GM18508 (cell line): ENCODE results near the gene STK32C.
A peak's percentile ranks its signal among the peaks of the same experiment; 100 is the strongest.
"Not testable (repeated sequence)": the region's sequence is repeated elsewhere in the genome, so short reads cannot be mapped to it uniquely, and the experiment has no call there.

Source experiments
- ATAC-seq: cut with Tn5 transposase; IDR thresholded peaks from one replicate; pipeline ENCODE4 v1.9.1; 2021; ENCODE audit warnings: moderate number of reproducible peaks; ENCODE audit not compliant: insufficient read depth, unreplicated experiment

Gene STK32C

GRCh38 chr10:132223611-132224342 is 84.0 kb downstream of the STK32C start:
- no peak for ATAC-seq

DNA sequence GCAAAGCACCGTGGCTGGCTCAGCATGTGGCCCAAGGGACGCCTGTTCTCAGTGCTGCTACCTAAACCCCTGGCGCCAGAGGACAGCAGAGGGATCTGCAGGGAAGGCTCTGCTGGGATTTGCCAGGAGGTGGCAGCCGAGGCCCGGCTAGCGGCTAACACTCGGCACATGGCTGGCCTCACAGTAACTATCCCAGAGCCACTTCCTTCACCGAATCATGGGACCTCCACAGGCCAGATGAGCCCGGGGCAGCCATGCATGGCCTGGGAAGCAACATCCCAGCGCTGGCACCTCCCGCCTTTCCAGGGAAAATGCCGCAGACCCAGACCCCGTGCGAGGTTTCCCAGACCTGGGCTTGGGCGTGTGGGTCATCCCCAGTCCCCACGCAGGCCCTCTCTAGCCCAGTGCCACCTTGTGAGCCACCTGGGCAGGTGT is 84.6 kb downstream of the STK32C start:
- peak; percentile 81 for ATAC-seq

DNA sequence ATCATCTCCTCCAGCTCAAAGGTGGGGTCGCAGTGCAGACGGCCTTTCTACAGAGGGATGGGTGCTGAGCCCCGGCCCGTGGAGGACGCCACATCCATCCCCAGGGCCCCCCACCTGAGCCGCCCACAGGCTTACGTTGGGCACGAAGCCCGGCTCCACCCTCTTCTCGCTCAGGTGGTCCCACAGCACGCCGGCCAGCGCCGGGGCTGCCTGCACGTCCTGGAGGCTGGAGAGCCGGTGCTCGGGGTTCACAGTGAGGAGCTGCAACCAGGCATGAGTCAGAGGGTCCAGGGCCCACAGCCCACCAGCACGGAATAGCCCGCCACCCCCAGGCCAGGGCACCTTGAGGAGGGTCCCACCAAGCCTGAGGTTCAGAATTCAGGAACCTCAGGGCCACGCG is 85.0 kb downstream of the STK32C start:
- no peak for ATAC-seq

DNA sequence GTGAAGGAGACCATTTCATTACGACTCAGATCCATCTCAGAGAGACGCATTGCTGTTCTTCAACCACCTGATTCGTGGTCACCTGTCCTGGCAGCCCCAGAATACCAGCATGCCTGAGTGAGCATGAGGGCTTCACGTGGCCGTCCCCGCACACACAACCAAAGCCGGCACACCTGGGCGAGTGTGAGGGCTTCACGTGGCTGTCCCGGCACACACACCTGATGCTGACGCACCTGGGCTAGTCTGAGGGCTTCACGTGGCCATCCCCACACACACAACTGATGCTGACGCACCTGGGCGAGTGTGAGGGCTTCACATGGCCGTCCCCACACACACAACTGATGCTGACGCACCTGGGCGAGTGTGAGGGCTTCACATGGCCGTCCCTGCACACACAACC is 86.8 kb downstream of the STK32C start:
- ATAC-seq: not testable (repeated sequence)

- ATAC-seq: no peak
Observed at GRCh38 chr10:132220061-132220460, 87.7 kb downstream of the STK32C start.

GRCh38 chr10:132219486-132219885 is 88.3 kb downstream of the STK32C start:
- no peak for ATAC-seq

DNA sequence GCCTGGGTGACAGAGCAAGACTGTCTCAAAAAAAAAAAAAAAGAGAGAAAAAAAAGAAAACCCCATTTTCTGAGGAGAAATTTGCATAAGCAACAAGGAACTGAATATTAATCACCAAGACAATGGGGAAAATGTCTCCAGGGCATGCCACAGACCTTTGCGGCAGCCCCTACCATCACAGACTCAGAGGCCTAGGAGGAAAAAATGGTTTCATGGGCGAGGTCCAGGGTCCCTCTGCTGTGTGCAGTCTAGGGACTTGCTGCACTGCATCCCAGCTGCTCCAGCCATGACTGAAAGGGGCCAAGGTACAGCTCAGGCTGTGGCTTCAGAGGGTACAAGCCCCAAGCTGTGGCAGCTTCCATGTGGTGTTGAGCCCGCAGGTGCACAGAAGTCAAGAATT is 91.3 kb downstream of the STK32C start:
- ATAC-seq: not testable (repeated sequence)

DNA sequence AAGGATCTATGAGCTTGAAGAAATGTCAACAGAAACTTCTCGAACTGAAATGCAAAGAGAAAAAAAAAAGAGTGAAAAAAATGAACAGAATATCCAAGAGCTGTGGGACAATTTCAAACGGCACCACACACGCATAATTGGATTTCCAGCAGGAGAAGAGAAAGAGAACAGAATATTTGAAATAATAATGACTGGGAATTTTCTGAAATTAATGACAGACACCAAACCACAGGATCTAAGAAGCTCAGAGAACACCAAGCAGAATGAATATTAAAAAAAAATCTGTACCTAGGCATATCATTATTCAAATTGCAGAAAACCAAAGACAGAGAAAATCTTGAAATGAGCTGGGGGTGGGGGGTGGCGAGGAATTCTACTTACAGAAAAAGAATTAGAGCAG is 93.8 kb downstream of the STK32C start:
- no peak for ATAC-seq

DNA sequence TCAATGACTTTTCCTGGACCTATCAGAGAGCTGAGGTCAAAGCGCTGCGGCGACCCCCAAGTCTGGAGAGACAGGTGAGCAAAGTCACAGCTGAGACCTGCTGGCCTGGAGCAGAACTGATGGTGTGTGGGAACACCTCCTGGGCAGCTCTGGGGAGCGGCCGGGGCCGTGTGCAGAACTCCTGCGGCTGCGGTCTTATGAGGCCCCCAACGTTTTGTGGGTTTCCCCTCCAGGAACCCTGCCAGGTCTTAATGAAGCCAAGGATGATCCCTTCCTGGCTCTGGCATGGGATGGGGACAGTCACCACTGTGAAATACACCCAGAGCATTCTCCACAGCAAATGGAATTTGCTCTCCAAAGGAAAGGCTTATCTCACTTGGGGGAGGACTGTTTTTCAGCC is 94.9 kb downstream of the STK32C start:
- ATAC-seq: no peak

- no peak for ATAC-seq
Observed at GRCh38 chr10:132211246-132211645, 96.5 kb downstream of the STK32C start.

DNA sequence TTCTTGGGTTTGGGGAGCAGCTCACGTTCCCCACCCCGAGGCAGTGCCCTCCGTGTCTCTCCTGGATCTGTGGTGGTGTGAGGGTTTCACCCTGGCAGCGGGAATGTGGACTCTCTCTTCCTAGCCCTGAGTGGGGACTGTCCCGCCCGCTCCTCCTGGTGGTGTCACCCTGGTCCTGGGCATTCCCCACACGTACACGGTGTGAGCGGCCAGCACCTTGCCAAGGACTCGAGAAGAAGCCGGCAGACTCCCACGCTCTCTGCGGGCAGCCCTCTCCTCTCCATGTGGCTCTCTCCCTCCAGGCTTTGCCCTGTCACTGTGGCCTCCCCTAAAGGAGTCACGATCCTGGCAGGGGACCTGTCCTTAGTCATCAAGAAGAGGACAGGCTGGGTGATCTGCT is 97.0 kb downstream of the STK32C start:
- ATAC-seq: no peak

DNA sequence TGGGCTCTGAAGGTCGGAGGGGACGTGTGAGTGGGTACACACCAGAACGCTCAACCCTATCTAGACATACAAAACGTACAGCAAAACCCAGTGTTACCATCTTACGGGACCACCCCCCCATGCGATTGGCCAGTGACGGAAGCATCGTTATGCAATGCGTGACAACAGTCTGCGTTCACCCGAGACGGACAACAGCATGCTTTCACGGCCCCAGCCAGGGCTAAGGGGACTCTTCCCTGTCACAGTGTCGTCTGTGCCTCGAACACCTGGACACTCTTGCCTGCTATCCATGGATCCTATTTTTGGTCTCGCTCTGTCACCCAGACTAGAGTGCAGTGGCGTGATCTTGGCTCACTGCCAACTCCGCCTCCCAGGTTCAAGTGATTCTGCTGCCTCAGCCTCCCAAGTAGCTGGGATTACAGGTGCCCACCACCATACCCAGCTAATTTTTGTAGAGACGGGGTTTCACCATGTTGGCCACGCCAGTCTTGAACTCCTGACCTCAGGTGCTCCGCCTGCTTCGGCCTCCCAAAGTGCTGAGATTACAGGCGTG is 97.7 kb downstream of the STK32C start:
- ATAC-seq: no peak

DNA sequence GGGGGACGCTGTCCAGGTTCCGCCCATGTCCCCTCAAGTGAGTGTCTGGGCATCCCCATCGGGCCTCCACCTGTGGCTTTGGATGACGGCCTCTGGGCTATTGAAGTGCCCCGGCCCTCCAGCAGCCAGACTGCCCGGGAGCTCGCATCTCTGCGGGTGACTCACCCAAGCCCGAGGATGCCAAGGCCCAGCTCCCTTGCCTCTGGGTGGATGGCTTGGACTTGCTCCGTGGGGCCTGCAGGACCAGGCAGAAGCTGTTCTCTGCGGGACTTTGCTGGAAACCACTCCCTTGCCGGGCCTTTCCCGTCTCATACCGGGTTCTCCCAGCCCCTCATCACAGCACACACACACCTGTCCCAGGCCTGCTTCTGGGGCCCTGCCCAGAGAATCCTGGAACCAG is 98.6 kb downstream of the STK32C start:
- no peak for ATAC-seq

DNA sequence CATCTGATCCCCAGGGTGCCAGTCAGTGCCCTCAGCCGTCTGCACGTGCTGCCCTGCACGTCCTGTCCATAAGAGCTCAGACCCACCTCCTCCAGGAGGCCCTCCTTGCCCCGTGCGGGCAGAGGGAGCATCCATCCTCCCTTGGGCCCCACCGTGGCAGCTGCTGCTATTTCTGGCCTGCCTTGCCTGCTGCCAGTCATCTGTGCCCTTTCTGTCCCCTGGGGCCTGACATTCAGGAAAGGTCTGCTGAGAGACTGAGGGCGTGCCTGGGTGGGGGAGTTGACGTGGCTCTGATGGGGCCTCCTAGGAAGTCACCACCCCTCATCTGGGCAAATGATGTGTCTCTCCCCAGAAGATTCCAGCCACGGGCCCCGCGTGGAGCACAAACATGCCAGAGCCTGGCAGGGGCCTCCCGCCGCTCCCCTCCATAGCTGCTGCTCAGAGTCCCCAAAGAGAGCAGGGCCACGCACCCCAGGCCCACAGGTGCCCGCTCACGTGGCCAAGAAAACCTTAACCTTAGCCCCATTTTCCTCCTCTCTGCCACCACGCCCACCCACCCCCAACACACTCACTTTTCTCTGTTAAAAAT is 99.2 kb downstream of the STK32C start:
- ATAC-seq: no peak

DNA sequence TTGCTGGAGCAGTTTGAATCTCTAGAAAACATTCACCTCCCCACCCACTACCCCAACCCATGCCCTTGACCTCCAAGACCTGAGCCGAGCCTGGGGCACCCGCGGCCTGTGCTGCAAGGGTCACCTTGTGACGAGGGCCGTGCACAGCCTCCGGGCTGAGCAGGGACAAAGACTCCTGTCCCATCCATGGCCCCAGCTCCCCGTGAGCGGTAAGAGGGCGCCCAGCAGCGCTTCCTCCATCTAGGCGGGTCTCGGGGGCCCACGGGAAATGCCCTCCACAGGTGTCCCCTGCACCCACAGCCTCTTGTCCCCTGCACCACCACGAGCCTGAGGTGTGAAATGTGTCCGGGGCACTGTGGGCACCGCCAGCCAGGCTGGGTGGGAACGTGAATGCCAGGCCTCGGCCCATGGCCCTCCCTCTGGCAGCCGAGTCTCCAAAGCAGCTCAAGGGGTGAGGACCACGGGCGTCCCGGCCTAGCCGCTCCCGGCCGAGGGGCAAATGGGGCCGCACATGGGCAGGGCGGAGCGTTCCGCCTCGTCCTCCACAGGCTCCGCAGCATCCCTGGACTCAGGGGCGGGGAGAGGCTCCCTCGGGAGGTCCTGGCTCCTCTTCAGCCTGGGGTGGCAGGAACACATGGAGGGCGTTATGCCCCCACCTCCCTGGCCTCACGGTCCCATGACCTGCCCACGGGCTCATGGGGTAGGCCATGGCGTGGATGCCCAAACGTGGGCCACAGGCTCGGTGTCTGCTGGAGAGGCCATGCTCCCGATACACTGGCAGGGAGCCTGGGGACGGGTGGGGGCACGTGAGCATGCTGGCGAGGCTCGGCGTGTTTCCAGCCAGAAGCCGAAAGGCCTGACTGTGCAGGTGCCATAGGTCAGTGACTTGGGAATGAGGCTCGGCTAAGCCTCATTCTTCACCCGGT is 100.0 kb downstream of the STK32C start:
- no peak for ATAC-seq

GRCh38 chr10:132206806-132207535 is 100.8 kb downstream of the STK32C start:
- no peak for ATAC-seq

GRCh38 chr10:132206377-132206745 is 101.4 kb downstream of the STK32C start:
- no peak for ATAC-seq

GRCh38 chr10:132205650-132206376 is 101.9 kb downstream of the STK32C start:
- no peak for ATAC-seq

DNA sequence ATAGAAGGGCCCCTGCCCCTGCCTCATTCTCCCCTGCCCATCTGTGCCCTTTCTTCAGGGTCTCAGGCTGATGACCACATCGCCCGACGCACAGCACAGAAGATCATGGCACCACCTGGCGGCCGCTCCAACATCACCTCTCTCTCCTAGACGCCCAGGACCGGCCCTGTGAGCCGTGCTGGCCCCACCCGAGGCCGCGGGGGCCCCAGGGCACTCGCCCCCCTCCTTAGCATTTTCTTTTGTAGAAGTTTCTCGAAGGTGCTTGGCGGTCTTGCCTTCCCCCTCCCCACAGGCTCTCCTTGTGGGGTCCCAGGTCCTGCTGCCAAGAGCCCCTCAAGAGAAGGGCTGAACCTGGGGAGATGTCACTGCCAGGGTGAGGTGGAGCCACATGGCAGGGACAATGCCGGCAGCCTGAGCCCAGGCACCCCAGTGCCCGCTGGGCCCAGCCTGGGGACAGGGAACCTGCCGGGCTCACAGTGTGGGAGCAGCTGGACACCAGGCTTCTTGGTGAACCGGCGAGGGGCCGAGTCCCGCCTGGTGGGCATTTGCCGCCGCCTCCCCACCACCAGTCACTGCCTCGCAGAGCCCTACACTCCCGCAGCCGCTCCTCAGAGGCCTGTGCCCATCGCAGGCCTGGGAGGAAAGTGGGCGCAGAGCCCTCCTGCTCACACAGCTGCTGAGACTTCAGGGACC is 102.8 kb downstream of the STK32C start:
- no peak for ATAC-seq
